CD4-positive, alpha-beta T cell treated with Interleukin-21 for 1 hour (primary cell): ENCODE data around the gene BPHL.
"Not testable (repeated sequence)": the region's sequence is repeated elsewhere in the genome, so short reads cannot be mapped to it uniquely, and the experiment has no call there.

Experiments
- DNase-seq: peaks from one replicate; pipeline ENCODE4 v3.0.0-alpha.2; 2020

The BPHL gene

DNA sequence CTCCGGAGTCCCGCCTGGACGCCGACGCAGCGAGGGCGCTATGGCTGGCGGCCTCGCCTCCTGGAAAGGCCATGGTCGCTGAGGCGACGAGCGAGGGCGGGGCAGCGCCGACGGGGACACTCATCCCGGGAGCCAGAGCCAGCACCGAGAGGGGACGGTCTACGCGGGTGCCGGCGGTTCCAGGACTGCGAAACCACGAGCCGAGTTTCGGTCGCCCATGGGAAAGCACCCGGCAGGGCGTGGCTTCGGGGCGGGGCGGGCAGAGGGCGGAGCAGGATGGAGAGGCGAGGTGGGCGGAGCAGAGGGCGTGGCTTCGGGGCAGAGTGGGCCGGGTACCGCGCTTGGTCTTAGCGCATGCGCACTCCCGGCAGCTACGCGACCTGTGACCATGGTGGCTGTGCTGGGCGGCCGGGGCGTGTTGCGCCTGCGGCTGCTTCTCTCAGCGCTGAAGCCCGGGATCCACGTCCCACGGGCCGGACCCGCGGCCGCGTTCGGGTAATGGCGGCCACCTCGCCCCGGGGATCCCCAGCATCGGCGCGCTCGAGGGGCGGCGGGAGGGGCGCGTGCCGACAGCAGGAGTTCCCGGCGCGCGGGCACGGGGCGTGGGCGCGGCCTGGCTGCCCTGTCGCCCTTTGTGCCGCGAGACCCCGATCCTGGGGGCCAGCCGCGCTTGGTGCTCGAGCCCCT is at the start of gene BPHL:
BPHL (plus strand) TSS at position 359 of the 687 bp plus-strand sequence; CDS start at position 389, 30 bp downstream.
- DNase-seq, result peak; percentile 98

DNA sequence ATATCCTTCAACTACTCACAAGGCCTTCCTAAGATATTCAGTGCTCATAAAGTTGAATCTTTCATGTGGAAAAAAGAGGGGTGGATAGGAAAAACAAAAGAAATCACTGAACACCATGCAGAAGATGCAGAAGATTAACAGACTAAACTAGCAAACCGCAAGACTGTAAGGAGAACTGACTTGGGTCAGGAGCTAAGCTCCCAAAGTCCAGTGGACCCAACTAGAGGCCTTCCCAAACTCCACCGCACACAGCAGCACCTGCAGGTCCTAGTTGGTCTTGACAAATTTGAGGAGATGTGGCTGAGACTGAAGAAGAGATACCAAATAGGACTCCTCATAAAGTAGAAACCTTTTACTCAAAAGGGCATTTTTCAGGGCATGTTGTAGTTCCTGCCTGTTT is 46.9 kb upstream of the BPHL start:
- DNase-seq, result no peak

DNA sequence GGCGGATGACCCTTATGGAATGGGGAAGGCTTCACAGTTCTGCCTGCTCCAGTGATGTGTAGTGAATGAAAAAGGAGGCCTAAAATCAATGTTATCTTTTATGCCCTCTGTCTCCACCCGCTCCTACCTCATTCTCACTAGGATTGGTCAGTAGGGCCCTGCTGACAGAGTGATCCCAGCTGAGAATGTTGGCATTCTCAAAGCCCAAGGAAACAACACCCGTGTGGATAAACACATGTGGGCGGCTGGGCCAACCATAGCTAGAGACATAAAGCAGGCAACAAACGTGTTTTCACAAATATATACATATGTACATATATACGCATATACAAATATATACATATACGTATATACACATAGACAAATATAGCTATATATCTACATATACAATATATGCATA is 45.7 kb upstream of the BPHL start:
- DNase-seq, result no peak

DNA sequence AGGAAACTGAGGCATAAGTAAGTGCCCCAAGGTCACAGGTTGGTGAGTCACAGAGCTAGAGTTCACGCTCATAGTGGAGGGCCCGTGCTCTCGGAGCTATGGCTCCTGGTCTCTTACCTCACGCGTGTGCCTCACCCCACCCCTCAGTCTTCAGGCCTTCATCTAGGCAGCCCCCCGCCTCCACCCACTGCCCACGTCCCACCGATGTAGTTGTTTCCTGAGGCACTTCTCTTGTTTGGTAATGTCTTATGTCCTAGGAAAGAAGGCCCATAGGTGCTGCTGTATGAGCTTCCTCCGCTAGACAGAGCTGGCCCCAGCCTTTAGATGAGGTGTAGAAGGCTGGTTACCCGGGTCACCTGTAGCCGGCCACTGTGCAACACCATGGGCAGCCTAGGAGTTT is 45.1 kb upstream of the BPHL start:
- no peak for DNase-seq

DNA sequence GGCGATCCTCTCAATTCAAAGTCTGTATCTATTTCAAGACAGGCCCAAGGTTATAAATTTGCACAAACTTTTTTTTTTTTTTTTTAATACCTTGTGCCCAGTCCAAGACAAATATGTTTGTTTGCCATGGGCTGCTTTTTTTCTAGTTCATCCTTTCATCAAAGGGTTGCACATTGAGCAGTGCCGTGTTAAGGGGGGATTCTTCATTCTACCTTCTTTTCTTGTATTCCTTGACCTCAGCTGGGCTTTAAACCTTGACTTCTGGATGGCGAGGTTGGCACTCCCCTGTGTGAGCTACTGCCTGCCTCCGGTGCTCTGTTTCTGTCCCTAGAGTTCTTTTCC is 42.8 kb upstream of the BPHL start:
- DNase-seq, result no peak

DNA sequence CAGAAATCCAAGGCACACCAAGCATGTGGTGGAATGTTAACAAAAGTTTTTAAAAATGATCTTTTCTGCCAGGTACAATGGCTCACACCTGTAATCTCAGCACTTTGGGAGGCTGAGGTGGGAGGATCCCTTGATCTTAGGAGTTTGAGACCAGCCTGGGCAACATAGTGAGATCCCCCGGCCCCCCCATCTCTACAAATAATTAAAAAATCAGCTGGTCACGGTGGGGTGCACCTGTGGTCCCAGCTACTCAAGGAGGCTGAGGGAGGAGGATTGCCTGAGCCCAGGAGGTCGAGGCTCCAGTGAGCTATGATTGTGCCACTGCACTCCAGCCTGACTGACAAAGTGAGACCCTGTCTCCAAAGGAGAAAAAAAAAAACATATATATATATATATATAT is 42.2 kb upstream of the BPHL start:
- no peak for DNase-seq

DNA sequence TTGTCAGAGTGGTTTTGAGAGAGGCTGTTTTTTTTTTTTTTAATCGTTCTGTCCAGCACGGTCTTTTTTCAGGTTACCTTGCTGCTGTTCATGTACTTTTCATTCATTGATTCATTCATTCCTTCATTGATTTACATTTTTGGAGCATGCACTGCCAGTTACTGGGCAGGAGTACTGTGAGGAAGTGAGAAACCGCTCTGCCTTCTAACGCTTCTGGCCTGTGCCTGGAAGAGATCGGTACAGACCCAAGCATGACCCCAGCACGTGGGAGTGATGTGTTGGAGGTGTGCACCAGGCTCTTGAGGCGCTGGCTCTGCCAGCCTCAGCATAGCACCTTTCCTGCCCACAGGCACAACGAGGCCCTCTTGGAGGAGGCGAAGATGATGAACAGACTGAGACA is 41.1 kb upstream of the BPHL start:
- no peak for DNase-seq

DNA sequence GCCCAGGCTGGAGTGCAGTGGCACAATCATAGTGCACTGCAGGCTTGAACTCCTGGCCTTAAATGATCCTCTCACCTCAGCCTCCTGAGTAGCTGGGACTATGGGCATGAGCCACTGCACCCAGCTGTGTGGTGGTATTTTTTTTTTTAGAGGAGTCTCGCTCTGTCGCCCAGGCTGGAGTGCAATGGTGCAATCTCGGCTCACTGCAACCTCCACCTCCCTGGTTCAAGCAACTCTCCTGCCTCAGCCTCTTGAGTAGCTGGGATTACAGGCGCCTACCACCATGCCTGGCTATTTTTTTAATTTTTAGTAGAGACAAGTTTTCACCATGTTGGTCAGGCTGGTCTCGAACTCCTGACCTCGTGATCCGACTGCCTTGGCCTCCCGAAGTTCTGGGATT is 39.6 kb upstream of the BPHL start:
- not testable (repeated sequence) for DNase-seq

DNA sequence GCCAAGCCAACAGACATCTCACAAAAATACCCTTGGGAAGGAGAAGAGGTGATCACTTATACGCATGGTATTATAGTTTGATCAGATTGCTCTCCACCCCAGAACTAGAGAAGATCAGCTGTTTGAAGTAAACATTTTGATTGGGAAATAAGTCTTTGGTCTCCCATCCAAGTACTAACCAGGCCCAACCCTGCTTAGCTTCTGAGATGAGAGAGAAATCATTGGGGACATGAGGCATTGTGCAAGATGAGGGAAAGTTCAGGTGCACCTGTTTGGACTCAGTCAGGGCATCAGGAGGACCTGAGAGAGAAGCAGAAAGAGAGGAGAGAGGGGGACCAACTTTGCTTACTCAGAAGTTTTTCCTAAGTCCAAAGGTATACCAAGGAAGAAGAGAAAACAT is 38.8 kb upstream of the BPHL start:
- no peak for DNase-seq

DNA sequence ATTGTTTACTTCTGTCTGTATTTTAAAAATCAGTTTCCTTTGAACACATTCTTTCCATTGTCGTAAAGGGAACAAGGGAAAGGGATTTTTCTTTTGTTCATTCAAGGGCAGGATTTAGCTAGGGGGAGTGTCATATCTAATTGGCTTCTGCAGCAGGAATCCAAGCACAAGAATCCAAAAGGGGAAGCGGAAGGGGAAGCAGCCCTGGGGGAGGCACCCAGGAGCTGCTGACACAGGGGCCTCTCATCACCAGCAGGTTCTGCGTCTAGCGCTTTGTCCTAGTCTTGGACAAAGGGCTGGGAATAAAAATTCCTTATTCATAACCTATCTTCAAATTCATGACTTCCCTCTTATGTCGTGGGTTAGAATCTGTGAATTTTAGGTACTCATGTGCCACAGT is 36.6 kb upstream of the BPHL start:
- DNase-seq, result no peak

DNA sequence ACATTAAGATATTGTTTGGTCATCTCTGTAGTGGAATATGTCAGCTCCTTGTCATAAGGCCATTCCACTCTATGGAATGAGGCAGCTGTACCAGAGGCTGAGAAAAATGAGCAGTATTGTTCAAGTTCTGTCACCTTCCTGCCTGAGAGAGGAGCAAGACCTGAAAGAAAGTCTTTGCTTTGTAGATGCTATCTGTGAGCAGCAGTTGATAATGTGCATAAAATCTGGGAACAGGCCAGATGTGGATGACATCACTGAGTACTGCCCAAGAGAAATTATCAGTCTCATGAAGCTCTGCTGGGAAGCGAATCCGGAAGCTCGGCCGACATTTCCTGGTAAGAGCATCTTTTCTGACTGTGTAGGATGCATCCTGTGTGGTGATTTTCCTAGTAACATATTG is 33.4 kb upstream of the BPHL start:
- no peak for DNase-seq

DNA sequence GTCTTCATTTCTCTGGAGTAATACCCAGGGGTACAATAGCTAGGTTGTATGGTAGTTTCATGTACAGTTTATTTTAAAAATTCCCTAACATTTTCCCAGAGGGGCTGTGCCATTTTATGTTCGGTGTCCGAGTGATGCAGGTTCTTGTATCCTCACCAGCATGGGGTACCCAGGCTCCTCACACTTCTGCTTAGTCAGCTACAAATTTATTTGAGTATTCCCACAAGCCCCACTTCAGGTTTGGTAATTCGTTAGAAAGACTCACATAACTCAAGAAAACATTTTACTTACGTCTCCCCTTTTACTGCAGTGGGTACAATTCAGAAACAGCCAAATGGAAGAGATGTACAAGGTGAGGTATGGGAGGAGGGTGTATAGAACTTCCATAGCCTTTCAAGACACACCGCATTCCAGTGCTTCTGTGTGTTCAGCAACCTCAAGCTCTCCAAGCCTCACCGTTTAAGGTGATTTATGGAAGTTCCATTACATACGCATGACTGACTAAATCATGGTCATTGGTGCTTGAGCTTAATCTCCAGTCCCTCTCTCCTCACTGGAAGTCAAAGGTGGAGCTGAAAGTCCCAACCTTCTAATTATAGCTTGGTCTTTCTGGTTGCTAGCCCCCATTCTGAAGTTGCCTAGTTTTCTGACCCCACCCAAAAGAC is 32.1 kb upstream of the BPHL start:
- no peak for DNase-seq

DNA sequence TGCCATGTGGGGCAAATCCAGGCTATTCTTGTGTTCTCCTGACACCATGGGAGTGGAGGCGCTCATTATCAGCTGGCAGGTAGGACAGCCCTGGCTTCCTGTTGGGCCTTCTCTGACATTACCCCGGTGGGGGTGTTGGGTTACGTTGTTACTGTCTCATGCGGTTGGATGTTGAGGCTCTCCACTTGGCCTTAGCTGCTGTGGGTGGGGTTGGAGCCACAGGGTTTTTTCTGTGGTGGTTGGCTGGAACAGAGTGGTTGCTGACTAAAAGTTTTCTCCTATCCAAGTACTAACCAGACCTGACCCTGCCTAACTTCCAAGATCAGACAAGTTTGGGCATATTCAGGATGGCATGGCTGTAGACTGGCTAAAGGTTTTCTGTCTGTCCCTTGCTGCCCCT is 30.1 kb upstream of the BPHL start:
- DNase-seq, result no peak

DNA sequence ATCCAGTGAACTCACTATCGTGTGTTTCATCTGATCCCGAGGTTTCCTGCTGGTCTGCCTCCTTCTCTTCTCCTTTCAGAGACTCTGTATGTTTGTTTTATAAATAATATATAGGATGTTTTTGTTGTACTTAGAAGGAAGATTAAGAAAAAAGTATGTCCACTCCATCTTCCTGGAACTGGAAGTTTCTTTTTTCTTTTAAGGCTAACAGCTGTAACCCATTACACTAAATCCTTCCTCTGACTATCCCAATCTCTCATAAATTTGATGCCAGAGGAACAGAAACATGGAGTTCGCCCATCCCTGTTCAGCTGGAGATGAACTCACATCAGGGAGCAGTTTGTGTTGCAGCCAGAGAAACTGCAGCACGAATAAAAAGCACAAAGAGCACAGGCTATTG is 29.5 kb upstream of the BPHL start:
- no peak for DNase-seq

DNA sequence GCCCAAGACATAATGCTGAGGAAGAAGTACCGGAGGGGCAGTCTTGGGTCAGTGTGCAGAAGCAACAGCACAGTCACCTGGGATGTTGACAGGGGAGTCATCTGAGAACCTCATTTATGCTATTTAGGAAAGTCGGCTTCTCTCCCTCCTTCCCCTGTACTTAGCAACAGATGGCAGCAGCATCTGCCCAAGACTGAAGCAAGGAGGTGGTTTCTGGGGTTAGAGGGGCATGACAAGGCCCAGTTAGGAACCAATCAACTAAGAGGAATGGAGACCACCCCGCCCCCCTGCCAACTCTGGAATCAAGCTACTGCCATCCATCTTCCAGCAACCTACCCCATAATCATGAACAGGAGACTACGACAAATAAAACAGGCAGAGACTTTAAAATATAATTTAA is 28.5 kb upstream of the BPHL start:
- no peak for DNase-seq

DNA sequence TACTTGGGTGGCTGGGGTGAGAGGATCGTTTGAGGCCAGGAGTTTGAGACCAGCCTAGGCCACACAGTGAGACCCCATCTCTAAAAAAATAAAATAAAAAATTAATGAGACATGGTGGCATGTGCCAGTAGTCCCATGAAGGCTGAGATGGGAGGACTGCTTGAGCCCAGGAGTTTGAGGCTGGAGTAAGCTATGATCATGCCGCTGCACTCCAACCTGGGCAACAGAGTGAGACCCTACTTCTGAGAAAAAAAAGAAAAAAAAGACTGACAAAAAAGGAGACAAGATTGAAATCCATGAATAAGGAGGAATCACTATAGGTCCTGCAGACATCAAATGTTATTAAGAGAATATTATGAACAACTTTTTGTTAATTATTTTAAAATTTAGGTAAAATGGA is 23.7 kb upstream of the BPHL start:
- DNase-seq, result no peak

DNA sequence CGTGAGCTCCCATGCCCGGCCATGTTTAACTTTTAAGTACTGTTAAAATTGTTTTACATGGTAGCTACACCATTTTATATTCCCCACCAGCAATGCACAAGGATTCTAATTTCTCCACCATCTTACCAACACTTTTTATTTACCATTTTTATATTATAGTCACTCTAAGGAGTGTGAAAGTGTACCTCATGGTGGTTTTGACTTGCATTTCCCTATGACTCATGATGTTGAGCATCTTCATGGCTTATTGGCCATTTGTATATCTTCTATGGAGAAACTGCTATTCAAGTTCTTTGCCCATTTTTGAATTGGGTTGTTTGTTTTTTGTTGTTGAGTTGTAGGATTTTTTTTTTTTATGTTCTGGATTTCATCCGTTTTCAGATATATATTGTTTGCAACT is 15.6 kb upstream of the BPHL start:
- DNase-seq, result no peak

DNA sequence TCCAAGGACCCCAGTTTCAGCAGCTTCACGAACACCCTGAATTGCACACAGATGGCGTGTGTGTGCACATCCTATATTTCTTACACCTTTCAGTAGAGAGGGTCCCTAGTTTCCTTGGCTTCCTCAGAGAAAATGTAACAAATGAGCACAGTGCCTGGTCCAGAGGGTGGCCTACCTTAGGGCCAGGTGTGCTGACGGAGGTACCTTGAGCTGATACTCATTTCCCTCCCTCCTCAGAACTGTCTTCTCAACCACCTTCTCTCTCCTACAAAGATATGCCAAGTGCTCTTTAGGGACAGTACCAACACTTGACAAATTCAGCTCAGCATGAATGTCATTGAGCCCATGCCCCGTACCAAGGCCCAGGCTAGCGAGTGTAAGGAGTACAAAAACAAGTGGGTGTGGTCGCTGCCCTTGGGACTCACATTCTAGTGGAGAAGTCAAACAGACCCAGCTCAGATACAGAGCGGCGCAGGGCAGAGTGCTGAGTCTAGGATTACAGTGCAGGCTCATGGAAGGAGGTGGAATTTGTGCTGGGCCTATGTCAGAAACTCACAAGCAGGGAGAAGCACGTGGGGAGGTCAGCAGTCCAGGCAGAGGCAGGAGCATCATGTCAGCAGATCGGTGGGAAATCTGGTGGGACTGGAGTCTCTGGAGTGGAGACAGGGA is 9.6 kb upstream of the BPHL start:
- no peak for DNase-seq

DNA sequence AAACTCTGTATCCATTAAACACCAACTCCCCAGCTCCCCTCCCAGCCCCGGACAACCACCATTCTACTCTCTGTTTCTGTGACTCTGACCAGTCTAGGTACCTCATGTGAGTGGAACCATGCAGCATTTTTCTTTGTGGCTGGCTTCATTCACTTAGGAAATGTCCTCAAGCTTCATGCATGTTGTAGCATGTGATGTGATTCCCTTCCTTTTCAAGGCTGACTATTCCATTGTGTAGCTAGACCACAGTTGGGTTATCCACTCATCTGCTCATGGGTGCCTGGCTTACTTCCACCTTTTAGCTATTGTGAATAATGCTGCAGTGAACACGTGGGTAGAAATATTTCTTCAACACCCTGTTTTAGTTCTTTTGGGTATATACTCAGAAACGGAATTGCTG is 8.8 kb upstream of the BPHL start:
- DNase-seq, result no peak

DNA sequence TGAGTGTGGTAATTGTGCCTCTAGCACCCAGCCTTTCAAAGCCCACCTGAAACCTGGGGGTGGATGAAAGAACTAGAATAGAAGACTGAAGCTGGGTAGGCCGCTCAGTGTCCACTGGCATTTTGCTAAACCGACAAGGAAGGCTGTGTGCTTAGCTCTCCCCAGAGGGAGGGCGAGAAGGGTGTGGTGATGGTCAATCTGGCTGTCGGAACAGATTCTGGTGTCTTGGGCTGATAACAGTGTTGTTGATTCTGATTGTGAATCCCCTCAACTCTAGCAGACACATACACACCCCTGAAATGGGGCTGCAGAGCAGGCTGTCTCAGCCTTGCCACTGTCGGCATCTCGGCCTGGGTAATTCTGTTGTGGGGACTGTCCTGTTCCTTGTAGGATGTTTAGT is 4.1 kb upstream of the BPHL start:
- DNase-seq, result no peak

DNA sequence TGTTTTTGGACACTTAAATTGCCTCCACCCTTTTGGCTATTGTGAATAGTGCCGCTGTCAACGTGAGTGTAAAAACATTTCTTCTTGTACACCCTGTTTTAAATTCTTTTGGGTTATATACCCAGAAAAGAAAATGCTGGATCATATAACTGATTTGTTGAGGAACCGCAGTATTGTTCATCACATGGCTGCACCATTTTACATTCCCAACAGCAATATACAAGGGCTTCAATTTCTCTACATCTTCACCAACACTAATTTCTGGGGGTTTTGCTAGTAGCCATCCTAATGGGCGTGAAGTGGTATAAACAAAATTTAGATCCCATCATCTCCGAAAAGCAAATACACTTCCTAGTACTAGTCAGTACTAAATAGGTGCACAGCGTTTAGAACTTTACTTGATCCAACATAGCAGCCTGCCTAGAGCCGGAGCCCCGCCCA is 579 bp upstream of the BPHL start:
- DNase-seq, result no peak

DNA sequence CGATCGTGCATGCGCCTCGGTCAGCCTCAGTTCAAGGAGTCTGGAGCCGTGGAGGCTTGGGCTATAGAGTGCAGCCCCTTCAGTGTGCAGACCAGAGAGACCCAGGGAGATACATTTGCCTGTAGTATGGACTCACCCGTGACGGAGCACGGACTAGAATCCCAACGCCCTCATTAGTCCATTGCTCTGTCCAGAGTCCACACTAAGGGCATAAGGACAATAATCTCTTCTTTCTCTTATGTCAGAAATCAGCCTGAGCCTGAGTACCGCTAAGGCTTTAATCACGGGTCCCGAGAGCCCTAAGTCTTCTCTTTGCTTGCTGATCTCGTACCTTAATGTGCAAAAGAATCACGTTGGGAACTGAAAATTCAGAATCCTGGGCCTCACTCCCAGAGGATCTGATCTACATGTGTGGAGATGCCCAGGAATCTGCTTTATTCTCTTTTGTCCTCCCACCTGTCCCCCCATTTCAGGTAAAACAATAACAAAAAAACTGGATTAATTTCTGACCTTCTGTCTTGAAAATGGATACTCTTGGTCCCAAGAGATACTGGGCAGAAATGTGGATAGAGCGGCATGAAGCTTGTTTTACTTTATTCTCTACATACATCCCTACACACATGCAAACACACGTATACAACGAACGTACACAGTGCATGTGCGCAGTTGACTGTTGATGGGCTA is 671 bp downstream of the BPHL start:
- DNase-seq, result no peak

DNA sequence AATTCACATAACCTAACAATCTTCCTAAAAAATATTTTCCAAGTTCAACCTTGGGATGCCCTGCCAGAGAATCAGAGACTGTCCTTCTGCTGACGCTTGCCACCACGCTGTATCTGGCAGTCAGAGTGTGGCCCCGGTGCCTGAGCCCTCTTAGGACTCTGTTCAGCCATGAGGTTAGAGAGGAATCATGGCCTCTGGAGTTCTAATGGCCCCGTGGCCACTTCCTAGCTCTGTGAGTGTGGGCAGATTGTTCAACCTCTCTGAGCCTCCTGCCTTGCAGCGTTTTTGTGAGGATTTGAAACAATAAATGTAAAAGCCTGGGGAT is 2.2 kb downstream of the BPHL start:
- DNase-seq, result no peak

DNA sequence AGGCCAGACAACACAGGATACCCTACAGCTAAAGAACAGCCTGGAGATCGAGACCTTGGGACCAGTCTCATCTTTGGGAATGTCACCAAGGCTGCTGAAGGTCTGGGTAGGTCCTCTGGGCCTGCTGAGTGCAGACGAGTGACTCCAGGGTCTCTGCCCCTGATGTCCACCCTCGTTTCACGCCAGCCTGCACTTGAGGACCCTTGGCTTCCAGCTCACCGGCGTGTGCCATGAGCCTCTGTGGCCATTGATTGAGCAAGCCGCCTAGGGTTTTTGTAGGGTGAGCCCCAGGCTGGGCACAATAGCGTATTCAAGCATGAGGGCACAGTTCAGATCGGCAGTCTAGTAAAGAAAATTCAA is 4.3 kb downstream of the BPHL start:
- no peak for DNase-seq
